A673 (cell line): Measurements from ENCODE around the gene PNMT. TPM values are rescaled to one million over a fixed set of nuclear protein-coding genes. Genes with fewer than 3 reads are reported as not detected.

Source experiments
- BruUV-seq: library from RNA; stranded (reverse); fragments of 400-500 nt; replicated peaks from 2 replicates; lab custom pipeline; 2021; lab: Mats Ljungman, UMichigan
- CTCF ChIA-PET: fragments of 300-600 bp; sonication (Branson Sonifier 250); formaldehyde crosslinking; loops from one replicate; lab custom pipeline; 2022; ENCODE audit warnings: antibody characterized with exemption; lab: Charles Lee
- POLR2A ChIA-PET: fragments of 300-600 bp; sonication (Branson Sonifier 250); formaldehyde crosslinking; loops from one replicate; lab custom pipeline; 2022; ENCODE audit warnings: antibody characterized with exemption; ENCODE audit not compliant: low non-redundant PET; lab: Charles Lee
- DNase-seq: peaks from one replicate; pipeline ENCODE4 v3.0.0-alpha.2; 2015; ENCODE audit warnings: low spot score
- H3K27ac ChIP-seq: fragments of 200-600 bp; sonication (generic); 2 replicates; pipeline ENCODE4 v1.5.1; 2016; ENCODE audit warnings: mixed run types, low read depth, mild to moderate bottlenecking, mixed read lengths, antibody characterized with exemption, low read length; ENCODE audit not compliant: poor library complexity, severe bottlenecking
- H3K27me3 ChIP-seq: fragments of 200-600 bp; sonication (generic); replicated peaks from 2 replicates; pipeline ENCODE4 v1.6.1; 2017; ENCODE audit warnings: mixed run types, low read depth, mild to moderate bottlenecking, mixed read lengths, antibody characterized with exemption, low read length; ENCODE audit not compliant: insufficient read depth, poor library complexity
- H3K36me3 ChIP-seq: fragments of 200-600 bp; sonication (generic); 2 replicates; pipeline ENCODE4 v1.6.1; 2016; ENCODE audit warnings: mixed run types, mild to moderate bottlenecking, mixed read lengths, antibody characterized with exemption, low read length; ENCODE audit not compliant: insufficient read depth, poor library complexity, severe bottlenecking
- H3K4me1 ChIP-seq: fragments of 200-600 bp; sonication (generic); 2 replicates; pipeline ENCODE4 v1.6.1; 2017; ENCODE audit warnings: mixed run types, mild to moderate bottlenecking, mixed read lengths, antibody characterized with exemption, low read length; ENCODE audit not compliant: insufficient read depth, poor library complexity, severe bottlenecking
- H3K4me3 ChIP-seq: fragments of 200-600 bp; sonication (generic); 2 replicates; pipeline ENCODE4 v1.5.1; 2016; ENCODE audit warnings: low read depth, mixed run types, mild to moderate bottlenecking, mixed read lengths, low read length; ENCODE audit not compliant: poor library complexity, severe bottlenecking
- H3K9me3 ChIP-seq: fragments of 200-600 bp; sonication (generic); 2 replicates; pipeline ENCODE4 v1.6.1; 2016; ENCODE audit warnings: mixed run types, low read depth, mild to moderate bottlenecking, mixed read lengths, antibody characterized with exemption, low read length; ENCODE audit not compliant: poor library complexity, severe bottlenecking
- EZH2 ChIP-seq: fragments of 200-600 bp; sonication (generic); IDR thresholded peaks from 2 replicates; pipeline ENCODE4 v1.6.1; 2017; ENCODE audit warnings: borderline replicate concordance, low read depth, mild to moderate bottlenecking, mixed read lengths, antibody characterized with exemption, low read length; ENCODE audit not compliant: poor library complexity, severe bottlenecking
- intact Hi-C: fragments of 100-400 bp; cut with micrococcal nuclease; formaldehyde crosslinking; loops from one replicate; pipeline ENCODE4 v1.10.0; 2022; ENCODE audit not compliant: unreplicated experiment
- total RNA-seq: library from RNA; stranded (reverse); gene quantifications from 2 replicates; pipeline ENCODE4 v1.2.3, GENCODE V29; 2021
- TF ChIP-seq, protein P1 (sequence below): fragments of 300-800, 200-600 bp; sonication (generic); conservative IDR thresholded peaks from 2 replicates; pipeline ENCODE4 v1.5.1; 2017; ENCODE audit warnings: low read depth, mild to moderate bottlenecking, antibody characterized with exemption, low read length, moderate library complexity, mixed read lengths

The PNMT gene
- total RNA-seq, 1 experiment from 2014 or later = not detected

DNA sequence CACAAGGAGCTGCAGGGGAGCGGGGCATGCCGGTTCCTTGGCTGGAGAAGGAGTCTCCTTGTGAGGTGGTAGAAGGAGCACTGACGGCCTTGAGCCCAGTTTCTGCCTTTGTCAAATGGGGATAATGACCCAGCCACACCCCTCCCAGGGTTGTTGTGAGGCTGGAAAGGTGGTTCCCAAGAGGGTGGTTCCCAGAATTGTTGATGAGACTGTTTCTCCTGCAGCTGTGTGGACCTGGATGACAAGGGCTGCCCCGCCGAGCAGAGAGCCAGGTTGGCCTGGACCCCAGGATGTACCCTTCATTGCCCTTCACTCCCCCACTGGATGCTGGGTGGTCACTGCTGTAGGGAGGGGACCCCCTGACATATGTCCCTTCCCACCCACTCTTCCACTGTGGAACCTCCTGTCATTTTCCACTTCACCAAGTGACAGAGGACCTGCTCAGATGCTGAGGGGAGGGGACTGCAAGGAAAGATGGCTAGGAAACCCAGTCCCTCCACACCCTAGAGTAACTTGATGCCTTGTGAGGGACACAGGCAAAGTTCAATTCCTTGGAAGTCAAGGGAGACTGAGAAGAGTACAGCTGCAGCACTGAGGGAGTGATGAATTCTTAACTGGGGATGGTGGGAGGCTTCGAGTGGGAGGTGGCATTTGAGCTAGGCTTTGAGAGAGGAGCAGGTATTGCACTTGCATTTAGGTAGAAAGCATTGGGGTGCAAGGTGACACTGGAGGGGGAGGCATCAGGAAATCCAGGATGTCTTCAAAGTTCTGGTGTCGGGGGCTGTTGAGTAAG is 51.5 kb downstream of the PNMT start:
- H3K4me3 ChIP-seq = no peak overlapping the region
- no peaks in the 10 kb centered on the region for H3K36me3 ChIP-seq
- no peak for TF ChIP-seq EZH2
- TF ChIP-seq, protein P1, sequence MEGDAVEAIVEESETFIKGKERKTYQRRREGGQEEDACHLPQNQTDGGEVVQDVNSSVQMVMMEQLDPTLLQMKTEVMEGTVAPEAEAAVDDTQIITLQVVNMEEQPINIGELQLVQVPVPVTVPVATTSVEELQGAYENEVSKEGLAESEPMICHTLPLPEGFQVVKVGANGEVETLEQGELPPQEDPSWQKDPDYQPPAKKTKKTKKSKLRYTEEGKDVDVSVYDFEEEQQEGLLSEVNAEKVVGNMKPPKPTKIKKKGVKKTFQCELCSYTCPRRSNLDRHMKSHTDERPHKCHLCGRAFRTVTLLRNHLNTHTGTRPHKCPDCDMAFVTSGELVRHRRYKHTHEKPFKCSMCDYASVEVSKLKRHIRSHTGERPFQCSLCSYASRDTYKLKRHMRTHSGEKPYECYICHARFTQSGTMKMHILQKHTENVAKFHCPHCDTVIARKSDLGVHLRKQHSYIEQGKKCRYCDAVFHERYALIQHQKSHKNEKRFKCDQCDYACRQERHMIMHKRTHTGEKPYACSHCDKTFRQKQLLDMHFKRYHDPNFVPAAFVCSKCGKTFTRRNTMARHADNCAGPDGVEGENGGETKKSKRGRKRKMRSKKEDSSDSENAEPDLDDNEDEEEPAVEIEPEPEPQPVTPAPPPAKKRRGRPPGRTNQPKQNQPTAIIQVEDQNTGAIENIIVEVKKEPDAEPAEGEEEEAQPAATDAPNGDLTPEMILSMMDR = no peak
- H3K9me3 ChIP-seq = no peaks in the 10 kb centered on the region
- BruUV-seq = no TSS peak
- intact Hi-C loops = no loop called here
- no peak overlapping the region for H3K27ac ChIP-seq
- no peaks in the 10 kb centered on the region for H3K4me1 ChIP-seq
- DNase-seq = no peak
- CTCF ChIA-PET = interaction anchor here (0.9 kb wide), 1 partner anchor 98 kb away, joined by 5 read pairs; no protein-coding TSS in a partner anchor
- no peaks in the 10 kb centered on the region for H3K27me3 ChIP-seq
- POLR2A ChIA-PET = no interaction called here

Other genes with a start within 250 kb of the PNMT start
- 39.2 and 41.5 TPM in 2 replicates for gene MED1, start 217.2 kb upstream of the PNMT start, total RNA-seq
- gene CDK12, start 207.0 kb upstream of the PNMT start, total RNA-seq = 43.5 TPM in 2 replicates
- not detected in 2 replicates for gene NEUROD2, start 60.5 kb upstream of the PNMT start, total RNA-seq
- gene PPP1R1B, start 41.5 kb upstream of the PNMT start, total RNA-seq = 8.2 and 11.7 TPM in 2 replicates
- gene STARD3, start 31.3 kb upstream of the PNMT start, total RNA-seq = 21.3 and 31.4 TPM in 2 replicates
- gene TCAP, start 3.1 kb upstream of the PNMT start, total RNA-seq = 0.54 and 0.79 TPM in 2 replicates
- 3.6 and 7.6 TPM in 2 replicates for gene PGAP3, start 19.6 kb downstream of the PNMT start, total RNA-seq
- 11.1 and 17.8 TPM in 2 replicates for gene ERBB2, start 31.6 kb downstream of the PNMT start, total RNA-seq
- gene MIEN1, start 62.1 kb downstream of the PNMT start, total RNA-seq = 30.5 and 33.5 TPM in 2 replicates
- gene GRB7, start 69.5 kb downstream of the PNMT start, total RNA-seq = 0.62 and 0.63 TPM in 2 replicates
- not detected in 2 replicates for gene IKZF3, start 195.9 kb downstream of the PNMT start, total RNA-seq
- gene ZPBP2, start 199.7 kb downstream of the PNMT start, total RNA-seq = not detected in 2 replicates